Posterior cingulate gyrus (tissue), 11 donors: ENCODE data around the gene CSAD.
A peak's percentile ranks its signal among the peaks of the same experiment; 100 is the strongest.

ENCODE experiments used
- DNase-seq, 10 donors: peaks; one replicate each; pipeline versions ENCODE4 v3.0.0 to v3.0.0-alpha.2; 2020 to 2021; ENCODE audit warnings: mixed read lengths in 3 of 10
- intact Hi-C: fragments of 100-400 bp; cut with DNase I; formaldehyde crosslinking; loops from one replicate; pipeline ENCODE4 v1.15.1; 2023

CSAD gene

GRCh38 chr12:53161119-53161911 lies 19.4 kb downstream of the CSAD start:
- DNase-seq = peak in 1 of 10 donors; percentile 41
- intact Hi-C loops = no loop called here

DNA sequence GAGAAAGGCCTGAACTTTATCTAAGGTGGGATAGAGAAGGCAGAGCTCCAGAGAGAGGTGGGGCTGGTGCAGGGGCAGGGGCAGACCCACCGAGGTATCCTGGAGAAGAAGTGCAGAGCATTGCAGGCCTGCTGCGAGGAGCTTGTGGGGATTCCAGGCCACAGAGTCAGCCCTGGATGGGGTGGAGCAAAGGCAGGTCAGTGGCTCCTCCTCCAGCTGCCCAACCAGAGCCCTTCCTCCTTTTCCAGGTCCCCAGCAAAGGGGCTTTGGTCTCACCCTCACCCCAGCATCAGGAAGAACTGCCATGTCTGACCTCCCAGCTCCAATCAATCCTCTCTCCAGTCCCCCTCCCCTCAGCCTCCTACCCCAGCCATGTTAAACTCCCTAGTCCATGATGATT lies 20.1 kb downstream of the CSAD start:
- intact Hi-C loops = no loop called here

GRCh38 chr12:53160000-53160399 lies 20.7 kb downstream of the CSAD start:
- intact Hi-C loops = loop anchor here (1.0 kb wide), 1 partner anchor 37 kb away; no protein-coding TSS in a partner anchor
- peak in 1 of 10 donors; percentile 83 for DNase-seq

More for the DNA sequence above, 20.1 kb downstream of the CSAD start:
- no peak for DNase-seq

- intact Hi-C loops = loop anchor here (1.0 kb wide), 1 partner anchor 38 kb away; no protein-coding TSS in a partner anchor
- DNase-seq = peak; percentile 46 to 97 (median 80)
Observed at GRCh38 chr12:53159195-53159839, 21.4 kb downstream of the CSAD start.

- intact Hi-C loops = no loop called here
- no peak for DNase-seq
Observed at GRCh38 chr12:53152390-53152789, 28.3 kb downstream of the CSAD start.

DNA sequence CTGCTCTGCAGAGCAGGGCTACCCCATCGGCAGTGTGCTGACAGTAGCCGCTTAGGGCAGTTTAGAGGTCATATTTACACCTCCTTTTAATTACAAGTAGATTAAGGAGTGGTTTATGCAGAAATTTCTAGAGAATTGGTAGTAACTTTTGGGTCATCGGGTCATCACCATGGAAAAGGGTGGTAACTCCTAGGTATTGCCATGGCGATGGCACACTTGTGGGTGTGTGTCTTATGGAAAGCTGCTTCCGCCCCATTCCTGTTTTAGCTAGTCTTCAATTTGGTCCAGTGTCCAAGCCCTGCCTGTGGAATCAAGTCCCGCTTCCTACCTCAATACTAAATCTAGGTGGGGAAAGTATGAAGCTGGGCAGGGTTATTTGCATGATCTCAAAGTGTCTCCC lies 29.7 kb downstream of the CSAD start:
- no peak for DNase-seq
- intact Hi-C loops = no loop called here

DNA sequence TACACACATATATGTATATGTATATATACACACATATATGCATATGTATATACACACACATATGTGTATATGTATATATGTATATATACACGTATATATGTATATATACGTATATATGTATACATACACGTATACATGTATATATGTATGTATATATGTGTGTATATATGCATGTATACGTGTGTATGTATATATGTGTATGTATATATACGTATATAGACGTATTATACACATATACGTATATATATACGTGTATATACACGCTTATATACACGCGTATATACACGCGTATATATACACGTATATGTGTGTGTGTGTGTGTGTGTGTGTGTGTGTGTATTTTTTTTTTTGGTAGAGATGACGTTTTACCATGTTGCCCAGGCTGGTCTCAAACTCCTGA lies 33.1 kb downstream of the CSAD start:
- intact Hi-C loops = no loop called here
- DNase-seq = no peak

DNA sequence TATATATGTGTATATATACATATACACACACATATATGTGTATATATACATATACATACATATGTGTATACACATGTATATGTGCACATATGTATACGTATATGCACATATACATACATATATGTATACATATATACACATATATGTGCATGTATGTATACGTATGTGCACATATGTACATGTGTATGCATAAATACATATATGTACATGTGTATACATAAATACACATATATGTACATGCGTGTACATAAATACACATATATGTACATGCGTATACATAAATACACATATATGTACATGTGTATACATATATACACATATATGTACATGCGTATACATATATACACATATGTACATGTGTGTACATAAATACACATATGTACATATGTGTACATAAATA lies 33.5 kb downstream of the CSAD start:
- no peak for DNase-seq
- intact Hi-C loops = no loop called here

- no peak for DNase-seq
- intact Hi-C loops = no loop called here
Observed at GRCh38 chr12:53145383-53146260, 35.1 kb downstream of the CSAD start.

GRCh38 chr12:53143355-53143754 lies 37.4 kb downstream of the CSAD start:
- intact Hi-C loops = no loop called here

DNA sequence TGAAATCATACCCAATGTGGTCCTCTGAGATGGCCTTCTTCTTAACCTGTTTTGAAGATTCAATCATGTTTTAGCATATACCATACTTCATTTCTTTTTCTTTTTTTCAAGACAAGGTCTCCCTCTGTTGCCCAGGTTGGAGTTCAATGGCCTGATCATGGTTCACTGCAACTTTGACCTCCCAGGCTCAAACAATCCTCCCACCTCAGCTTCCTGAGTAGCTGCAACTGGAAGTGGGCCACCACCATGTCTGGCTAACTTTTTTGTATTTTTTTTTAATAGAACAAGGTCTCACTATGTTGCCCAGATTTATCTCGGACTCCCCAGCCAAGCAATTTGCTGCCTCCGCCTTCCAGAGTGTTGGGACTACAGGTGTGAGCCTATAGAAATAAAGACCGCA lies 47.0 kb downstream of the CSAD start:
- intact Hi-C loops = no loop called here
- DNase-seq = no peak

More at GRCh38 chr12:53143355-53143754, 37.4 kb downstream of the CSAD start:
- DNase-seq = no peak

DNA sequence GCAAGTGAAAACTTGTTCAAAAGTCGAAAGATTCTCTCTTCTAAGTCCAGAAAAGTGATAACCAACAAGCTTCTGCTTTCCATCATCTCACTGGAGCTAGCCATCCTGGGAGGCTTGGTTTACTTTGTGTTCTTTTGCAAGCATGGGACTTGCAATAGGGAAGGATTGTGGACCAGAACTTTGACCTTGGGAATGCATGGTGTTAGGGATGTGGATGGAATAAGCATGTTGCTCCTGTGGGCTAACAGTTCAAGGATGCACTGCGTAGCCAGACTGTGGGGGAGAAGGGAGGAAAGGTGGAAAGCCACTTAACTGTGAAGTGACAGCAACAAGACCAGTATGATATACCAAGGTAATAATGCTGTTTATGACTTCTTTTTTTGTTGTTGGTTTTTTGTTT lies 48.9 kb downstream of the CSAD start:
- intact Hi-C loops = no loop called here
- DNase-seq = no peak

DNA sequence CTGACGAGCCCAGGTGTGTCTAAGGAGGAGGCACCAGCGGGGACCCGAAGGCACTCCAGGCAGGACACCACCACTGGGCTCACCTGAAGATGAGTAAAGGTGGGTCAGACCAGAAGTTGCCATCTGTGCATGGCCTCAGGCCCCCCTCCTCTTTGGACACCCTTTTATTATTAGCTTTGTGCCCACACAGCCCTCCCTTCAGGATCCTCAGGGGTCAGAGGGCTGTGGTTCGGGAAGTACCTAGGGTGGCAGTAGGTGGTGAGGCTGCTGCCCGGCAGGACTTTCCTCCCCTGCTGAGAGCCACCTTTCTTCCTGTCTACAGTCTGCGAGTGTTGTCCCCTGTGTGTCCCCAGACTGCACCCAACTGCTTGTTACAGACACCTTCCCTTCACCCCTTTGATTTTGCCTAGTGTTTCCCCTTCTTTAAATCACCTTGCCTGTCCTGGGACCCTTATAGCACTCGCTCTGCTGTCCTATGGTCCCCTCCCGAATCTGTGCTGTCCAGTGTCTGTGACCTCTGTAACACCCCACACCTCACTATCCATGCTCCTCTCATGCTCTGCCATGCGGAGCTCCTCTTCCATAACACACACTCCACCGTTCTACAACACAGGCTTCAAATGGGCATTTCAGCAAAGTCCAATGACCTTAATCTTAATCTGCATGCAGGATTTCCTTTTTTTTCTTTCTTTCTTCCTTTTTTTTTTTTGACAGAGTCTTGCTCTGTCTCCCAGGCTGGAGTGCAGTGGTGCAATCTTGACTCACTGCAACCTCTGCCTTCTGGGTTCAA lies 51.8 kb downstream of the CSAD start:
- DNase-seq = no peak
- intact Hi-C loops = no loop called here

- intact Hi-C loops = no loop called here
- no peak for DNase-seq
Observed at GRCh38 chr12:53127169-53127568, 53.6 kb downstream of the CSAD start.

GRCh38 chr12:53124352-53124723 lies 56.4 kb downstream of the CSAD start:
- intact Hi-C loops = no loop called here
- no peak for DNase-seq

DNA sequence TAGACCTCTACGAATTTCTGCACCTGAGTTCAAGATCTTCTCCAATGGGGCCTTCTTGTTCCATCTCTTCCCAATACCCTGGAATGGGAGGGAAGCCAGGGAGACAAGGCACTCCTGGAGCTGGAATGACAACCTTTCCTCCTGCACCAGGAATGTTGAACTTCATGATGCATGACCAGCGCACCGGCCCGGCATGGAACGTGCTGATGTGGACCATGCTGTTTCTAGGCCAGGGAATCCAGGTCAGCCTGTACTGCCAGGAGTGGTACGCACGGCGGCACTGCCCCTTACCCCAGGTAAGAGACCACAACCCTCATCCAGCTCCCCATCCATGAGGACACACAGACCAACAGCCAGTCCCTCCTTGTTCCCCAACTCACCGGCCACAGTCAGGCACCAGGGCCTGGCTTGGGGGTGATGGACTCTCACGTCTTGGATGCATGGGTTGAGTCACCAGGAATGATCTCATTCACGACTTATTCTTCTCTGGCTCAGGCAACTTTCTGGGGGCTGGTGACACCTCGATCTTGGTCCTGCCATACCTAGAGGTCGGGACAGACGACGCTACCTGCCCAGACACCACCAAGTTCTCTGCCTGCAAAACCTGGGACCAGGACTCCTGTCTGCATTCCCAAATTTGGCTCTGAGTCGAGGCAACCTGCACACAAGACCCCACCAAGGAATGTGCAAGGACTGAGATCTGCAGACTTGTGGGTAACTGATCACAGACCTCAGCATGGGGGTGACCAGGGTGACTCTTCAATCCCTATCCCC lies 57.0 kb downstream of the CSAD start:
- intact Hi-C loops = no loop called here
- DNase-seq = no peak

DNA sequence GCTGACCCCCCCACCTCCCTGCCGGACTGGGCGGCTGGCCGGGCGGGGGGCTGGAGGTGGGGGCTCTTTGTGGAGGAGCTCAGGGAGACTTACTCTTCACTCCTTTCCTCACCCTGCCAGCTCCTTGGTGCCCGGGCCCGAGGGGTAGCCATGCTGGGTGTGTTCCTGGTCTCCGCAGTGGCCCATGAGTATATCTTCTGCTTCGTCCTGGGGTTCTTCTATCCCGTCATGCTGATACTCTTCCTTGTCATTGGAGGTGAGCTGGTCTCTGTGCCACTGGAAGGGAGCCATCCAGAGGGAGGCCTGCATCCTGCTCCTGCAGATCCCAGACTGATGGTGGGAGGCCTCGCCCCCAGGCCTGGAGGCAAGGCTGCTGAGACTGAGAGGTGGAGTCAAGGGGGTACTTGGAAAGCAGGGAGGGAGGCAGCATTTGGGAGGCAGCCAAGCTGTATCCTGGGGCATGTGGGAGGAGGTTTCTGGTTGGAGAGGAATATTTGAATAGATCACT lies 57.7 kb downstream of the CSAD start:
- intact Hi-C loops = no loop called here
- DNase-seq = no peak

DNA sequence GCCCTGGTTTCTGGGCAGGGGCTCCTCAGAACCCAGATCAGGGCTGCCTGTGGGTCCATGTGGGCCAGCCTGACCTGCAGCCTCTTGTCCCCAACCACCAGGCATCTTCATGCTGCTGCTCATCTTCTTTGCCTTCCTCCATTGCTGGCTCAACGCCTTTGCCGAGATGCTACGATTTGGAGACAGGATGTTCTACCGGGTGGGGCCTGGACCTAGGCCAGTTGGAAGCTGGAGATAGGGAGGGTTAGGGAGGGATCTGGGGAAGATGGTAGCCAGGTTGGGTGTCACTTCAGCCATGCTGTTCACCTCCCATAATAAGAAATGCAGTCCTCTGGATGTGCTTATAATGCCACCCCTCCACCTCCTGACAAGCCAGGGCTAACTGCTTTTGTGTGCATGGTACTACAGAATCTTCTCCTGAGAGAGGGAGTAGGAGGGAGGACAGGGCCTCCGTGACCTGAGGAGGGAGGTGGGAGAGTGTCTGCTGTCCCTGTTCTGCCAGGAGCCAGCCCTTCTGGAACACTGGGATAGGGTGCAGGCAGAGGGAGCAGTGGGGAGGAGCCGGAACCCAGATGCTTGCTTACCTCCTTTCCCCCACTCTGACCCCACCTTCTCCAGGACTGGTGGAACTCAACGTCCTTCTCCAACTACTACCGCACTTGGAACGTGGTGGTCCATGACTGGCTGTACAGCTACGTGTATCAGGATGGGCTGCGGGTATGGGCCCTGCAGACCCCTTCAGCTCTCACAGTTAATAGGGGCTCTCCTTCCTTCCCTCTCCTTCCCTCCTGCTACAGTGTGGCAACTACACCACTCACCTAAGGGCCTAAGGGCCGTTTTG lies 59.8 kb downstream of the CSAD start:
- intact Hi-C loops = no loop called here
- no peak for DNase-seq
